ENCODE results near the gene VAV1.
"Not testable (repeated sequence)": the region's sequence is repeated elsewhere in the genome, so short reads cannot be mapped to it uniquely, and the experiment has no call there.

VAV1 gene

GRCh38 chr19:6856749-6857372 lies 84.4 kb downstream of the VAV1 start:
- no peak for DNase-seq

GRCh38 chr19:6861683-6862286 lies 89.3 kb downstream of the VAV1 start:
- peak; percentile 4 for DNase-seq

- peak; percentile 84 for DNase-seq
Observed at GRCh38 chr19:6862673-6863078, 90.2 kb downstream of the VAV1 start.

GRCh38 chr19:6864325-6864940 lies 91.9 kb downstream of the VAV1 start:
- DNase-seq = no peak

- DNase-seq = no peak
Observed at GRCh38 chr19:6865849-6866248, 93.3 kb downstream of the VAV1 start.

- no peak for DNase-seq
Observed at GRCh38 chr19:6866741-6867151, 94.2 kb downstream of the VAV1 start.

- DNase-seq = no peak
Observed at GRCh38 chr19:6868351-6868750, 95.8 kb downstream of the VAV1 start.

- not testable (repeated sequence) for DNase-seq
Observed at GRCh38 chr19:6869151-6869882, 96.8 kb downstream of the VAV1 start.

GRCh38 chr19:6873708-6874431 lies 101.4 kb downstream of the VAV1 start:
- no peak for DNase-seq

- DNase-seq = no peak
Observed at GRCh38 chr19:6875218-6875617, 102.7 kb downstream of the VAV1 start.

GRCh38 chr19:6876748-6877147 lies 104.2 kb downstream of the VAV1 start:
- no peak for DNase-seq

GRCh38 chr19:6877766-6878165 lies 105.3 kb downstream of the VAV1 start:
- no peak for DNase-seq

- no peak for DNase-seq
Observed at GRCh38 chr19:6886277-6886897, 113.9 kb downstream of the VAV1 start.

GRCh38 chr19:6887316-6887715 lies 114.8 kb downstream of the VAV1 start, which contains the start of gene ADGRE1:
TSS of gene ADGRE1 (plus strand) at chr19:6887579. CDS start at chr19:6887609, 30 bp downstream.
- DNase-seq = no peak

- DNase-seq = no peak
Observed at GRCh38 chr19:6888967-6889366, 116.5 kb downstream of the VAV1 start.

- DNase-seq = peak; percentile 4
Observed at GRCh38 chr19:6890401-6890913, 117.9 kb downstream of the VAV1 start.

GRCh38 chr19:6890938-6891337 lies 118.4 kb downstream of the VAV1 start:
- DNase-seq = peak; percentile 9

GRCh38 chr19:6891761-6892385 lies 119.4 kb downstream of the VAV1 start:
- no peak for DNase-seq

GRCh38 chr19:6894313-6894712 lies 121.8 kb downstream of the VAV1 start:
- DNase-seq = no peak

GRCh38 chr19:6903446-6903845 lies 130.9 kb downstream of the VAV1 start:
- no peak for DNase-seq

- no peak for DNase-seq
Observed at GRCh38 chr19:6906559-6907060, 134.1 kb downstream of the VAV1 start.
